WTC11 (cell line): ENCODE measurements around the gene CACNA2D3.

Source experiments
- E2F4 ChIP-seq: sonication (generic); formaldehyde crosslinking; IDR thresholded peaks from 2 replicates; pipeline ENCODE4 v1.8.1; 2022; ENCODE audit warnings: low read depth, mild to moderate bottlenecking, moderate library complexity, missing genetic modification reagents, borderline replicate concordance
- KAT7 ChIP-seq: sonication (generic); formaldehyde crosslinking; IDR thresholded peaks from 2 replicates; pipeline ENCODE4 v1.8.1; 2023; ENCODE audit warnings: missing genetic modification reagents, mild to moderate bottlenecking, borderline replicate concordance
- USF1 ChIP-seq: sonication (generic); formaldehyde crosslinking; IDR thresholded peaks from 2 replicates; pipeline ENCODE4 v1.8.0; 2022; ENCODE audit warnings: mild to moderate bottlenecking, missing genetic modification reagents
- TF ChIP-seq, protein P1 (sequence below): fragments of 250-450 bp; sonication (Bioruptor Pico); IDR thresholded peaks from 2 replicates; pipeline ENCODE4 v2.1.2; 2022; ENCODE audit warnings: mild to moderate bottlenecking, moderate library complexity
- TF ChIP-seq, protein P2 (sequence below): fragments of 200-600 bp; IDR thresholded peaks from 2 replicates; pipeline ENCODE4 v1.8.0; 2022; ENCODE audit warnings: antibody characterized with exemption

DNA sequence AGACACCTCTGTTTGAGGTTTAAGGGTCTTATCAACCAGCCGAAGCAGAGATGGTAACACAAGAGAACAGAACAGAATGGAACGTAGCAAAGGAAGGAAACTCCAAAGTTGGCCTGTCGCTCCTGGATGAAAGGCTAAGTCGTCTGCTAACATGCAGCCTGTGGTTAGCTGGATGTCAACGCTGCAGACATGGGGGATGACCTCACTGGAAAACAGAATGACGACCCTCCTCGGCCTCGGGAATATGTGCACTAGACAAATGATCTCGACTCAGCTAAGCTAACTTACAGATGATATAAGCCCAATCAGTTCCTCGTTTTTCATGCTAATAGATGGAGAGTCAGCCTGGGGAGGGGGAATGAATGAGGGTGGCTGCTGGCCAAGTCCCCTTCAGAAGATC, 983.3 kb downstream of the CACNA2D3 start:
- TF ChIP-seq, protein P1, sequence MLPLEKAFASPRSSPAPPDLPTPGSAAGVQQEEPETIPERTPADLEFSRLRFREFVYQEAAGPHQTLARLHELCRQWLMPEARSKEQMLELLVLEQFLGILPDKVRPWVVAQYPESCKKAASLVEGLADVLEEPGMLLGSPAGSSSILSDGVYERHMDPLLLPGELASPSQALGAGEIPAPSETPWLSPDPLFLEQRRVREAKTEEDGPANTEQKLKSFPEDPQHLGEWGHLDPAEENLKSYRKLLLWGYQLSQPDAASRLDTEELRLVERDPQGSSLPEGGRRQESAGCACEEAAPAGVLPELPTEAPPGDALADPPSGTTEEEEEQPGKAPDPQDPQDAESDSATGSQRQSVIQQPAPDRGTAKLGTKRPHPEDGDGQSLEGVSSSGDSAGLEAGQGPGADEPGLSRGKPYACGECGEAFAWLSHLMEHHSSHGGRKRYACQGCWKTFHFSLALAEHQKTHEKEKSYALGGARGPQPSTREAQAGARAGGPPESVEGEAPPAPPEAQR (CRISPR knock-in tag) = no peak
- TF ChIP-seq USF1 (CRISPR knock-in tag) (no peak), KAT7 (CRISPR knock-in tag) (no peak), E2F4 (no peak)
- TF ChIP-seq, protein P2, sequence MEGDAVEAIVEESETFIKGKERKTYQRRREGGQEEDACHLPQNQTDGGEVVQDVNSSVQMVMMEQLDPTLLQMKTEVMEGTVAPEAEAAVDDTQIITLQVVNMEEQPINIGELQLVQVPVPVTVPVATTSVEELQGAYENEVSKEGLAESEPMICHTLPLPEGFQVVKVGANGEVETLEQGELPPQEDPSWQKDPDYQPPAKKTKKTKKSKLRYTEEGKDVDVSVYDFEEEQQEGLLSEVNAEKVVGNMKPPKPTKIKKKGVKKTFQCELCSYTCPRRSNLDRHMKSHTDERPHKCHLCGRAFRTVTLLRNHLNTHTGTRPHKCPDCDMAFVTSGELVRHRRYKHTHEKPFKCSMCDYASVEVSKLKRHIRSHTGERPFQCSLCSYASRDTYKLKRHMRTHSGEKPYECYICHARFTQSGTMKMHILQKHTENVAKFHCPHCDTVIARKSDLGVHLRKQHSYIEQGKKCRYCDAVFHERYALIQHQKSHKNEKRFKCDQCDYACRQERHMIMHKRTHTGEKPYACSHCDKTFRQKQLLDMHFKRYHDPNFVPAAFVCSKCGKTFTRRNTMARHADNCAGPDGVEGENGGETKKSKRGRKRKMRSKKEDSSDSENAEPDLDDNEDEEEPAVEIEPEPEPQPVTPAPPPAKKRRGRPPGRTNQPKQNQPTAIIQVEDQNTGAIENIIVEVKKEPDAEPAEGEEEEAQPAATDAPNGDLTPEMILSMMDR = no peak
